LNCaP clone FGC (cell line): ENCODE results near the gene AIM2.

ENCODE experiments used
- DNase-seq: peaks from one replicate; pipeline ENCODE4 v3.0.0-alpha.2; 2011; ENCODE audit warnings: low read depth
- H3K4me3 ChIP-seq: 2 replicates; pipeline ENCODE4 v1.5.1; 2011; ENCODE audit warnings: mild to moderate bottlenecking, low read depth, low read length, control low read depth
- TF ChIP-seq, protein P1 (sequence below): IDR thresholded peaks from 2 replicates; pipeline ENCODE4 v1.5.1; 2012; ENCODE audit warnings: mild to moderate bottlenecking; ENCODE audit not compliant: control insufficient read depth, insufficient read depth; ENCODE audit errors: extremely low read depth

Gene AIM2

DNA sequence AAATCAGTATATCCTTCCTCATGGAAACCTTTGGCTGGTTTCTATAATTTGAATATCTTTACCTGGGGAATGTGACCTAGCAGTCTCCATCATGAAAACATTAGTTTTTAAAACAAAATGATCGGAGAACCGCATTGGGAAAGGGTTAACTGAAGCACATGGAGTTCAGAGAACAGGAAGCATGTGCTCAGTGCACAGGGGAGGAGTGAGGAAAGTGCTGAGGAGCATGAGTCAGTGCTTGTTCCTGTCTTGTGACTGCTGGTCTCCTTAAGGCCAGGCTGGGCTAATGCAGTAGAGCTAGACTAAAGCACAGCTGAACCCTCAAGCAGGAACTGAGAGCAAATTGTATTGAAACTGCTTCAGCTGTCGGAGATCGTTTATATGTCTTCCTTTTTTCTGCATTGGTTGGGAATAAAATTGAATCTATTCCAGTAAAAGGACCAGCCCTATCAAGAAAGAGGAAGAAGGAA is 61.1 kb downstream of the AIM2 start:
- no peak for DNase-seq
- H3K4me3 ChIP-seq: no peak overlapping the region
- TF ChIP-seq, protein P1, sequence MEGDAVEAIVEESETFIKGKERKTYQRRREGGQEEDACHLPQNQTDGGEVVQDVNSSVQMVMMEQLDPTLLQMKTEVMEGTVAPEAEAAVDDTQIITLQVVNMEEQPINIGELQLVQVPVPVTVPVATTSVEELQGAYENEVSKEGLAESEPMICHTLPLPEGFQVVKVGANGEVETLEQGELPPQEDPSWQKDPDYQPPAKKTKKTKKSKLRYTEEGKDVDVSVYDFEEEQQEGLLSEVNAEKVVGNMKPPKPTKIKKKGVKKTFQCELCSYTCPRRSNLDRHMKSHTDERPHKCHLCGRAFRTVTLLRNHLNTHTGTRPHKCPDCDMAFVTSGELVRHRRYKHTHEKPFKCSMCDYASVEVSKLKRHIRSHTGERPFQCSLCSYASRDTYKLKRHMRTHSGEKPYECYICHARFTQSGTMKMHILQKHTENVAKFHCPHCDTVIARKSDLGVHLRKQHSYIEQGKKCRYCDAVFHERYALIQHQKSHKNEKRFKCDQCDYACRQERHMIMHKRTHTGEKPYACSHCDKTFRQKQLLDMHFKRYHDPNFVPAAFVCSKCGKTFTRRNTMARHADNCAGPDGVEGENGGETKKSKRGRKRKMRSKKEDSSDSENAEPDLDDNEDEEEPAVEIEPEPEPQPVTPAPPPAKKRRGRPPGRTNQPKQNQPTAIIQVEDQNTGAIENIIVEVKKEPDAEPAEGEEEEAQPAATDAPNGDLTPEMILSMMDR: no peak

DNA sequence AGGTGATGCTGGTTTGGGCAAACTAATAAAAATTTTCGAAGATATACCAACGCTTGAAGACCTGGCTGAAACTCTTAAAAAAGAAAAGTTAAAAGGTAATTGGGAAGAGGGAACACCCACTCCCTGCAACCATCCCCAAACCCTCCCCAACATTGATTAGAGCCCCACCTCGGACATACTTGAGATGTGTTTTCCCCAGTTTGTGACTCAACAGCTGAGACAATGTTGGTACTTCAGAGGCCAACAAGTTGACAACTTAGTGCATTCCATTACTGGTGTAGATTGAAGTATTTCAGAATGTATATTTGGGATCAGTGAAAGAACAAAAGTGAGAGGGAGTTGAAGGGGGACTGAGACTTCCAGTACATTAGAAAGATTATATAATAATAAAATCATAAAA is 61.7 kb downstream of the AIM2 start:
- TF ChIP-seq, protein P1: no peak
- no peak overlapping the region for H3K4me3 ChIP-seq

DNA sequence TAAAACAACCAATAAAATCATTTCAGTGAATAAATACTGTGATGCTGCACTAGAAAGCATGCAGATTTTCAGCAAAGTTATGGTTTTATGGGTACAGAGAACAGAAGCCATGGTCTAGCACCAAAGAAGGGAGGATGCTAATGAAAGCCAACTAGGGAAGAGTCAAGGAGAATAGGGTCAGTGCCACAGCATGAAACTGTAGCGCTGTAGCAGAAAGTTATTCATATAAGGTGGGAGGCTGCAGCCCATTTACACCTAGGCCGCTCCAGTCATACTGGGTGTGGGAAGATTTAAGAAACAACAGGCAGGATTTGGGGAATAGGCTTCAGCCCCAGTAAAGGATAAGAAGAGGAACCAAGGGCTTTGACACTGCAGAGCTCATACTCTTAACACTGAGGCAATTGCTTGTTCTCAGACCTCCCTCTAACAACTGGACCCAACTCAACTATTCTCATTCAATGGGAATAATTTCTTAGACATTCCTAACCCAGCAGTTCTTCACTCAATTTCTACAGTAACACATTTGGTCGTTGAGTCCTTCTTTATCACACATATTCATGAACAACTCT is 62.5 kb downstream of the AIM2 start:
- H3K4me3 ChIP-seq: no peak overlapping the region
- TF ChIP-seq, protein P1: no peak
- DNase-seq: no peak

More for the DNA sequence above, 61.7 kb downstream of the AIM2 start:
- no peak for DNase-seq

DNA sequence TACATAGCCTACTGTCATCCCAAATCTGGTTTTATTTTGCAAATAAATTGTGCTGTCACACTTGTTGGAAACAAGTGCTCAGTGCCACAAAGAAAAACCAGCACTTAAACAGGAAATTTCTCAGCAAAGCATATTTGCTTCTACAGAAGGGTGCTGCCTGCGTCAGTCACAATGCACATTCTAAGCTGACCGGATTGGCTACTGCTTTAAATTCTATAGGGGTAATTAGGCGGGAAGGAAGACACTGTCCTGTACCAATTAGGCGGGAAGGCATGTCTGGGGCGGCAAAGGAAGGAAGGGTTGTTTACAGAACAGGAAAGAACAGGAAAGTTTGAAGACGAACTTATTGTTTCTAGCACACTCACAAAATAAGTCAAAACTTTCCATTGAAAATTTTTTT is 64.1 kb downstream of the AIM2 start:
- DNase-seq: no peak
- H3K4me3 ChIP-seq: no peak overlapping the region
- TF ChIP-seq, protein P1: no peak
